BLaER1 treated with 17β-estradiol and CSF1 and Interleukin-3, amounts not matched to agents 10 nM and 100 nM (cell line): Measurements from ENCODE around the gene SLC20A1.
A peak's percentile ranks its signal among the peaks of the same experiment; 100 is the strongest.
"Not testable (repeated sequence)": the region's sequence is repeated elsewhere in the genome, so short reads cannot be mapped to it uniquely, and the experiment has no call there.

Source experiments
- H3K27ac ChIP-seq, 11 experiments: shearing (Covaris generic); formaldehyde crosslinking; 2 replicates each; pipeline ENCODE4 v1.8.1; 2022
- H3K27me3 ChIP-seq, 11 experiments: shearing (Covaris generic); formaldehyde crosslinking; 2 replicates each; pipeline ENCODE4 v1.8.1; 2022
- H3K36me3 ChIP-seq, 11 experiments: shearing (Covaris generic); formaldehyde crosslinking; 2 replicates each; pipeline ENCODE4 v1.8.1; 2022
- H3K4me1 ChIP-seq, 10 experiments: shearing (Covaris generic); formaldehyde crosslinking; 2 replicates each; pipeline ENCODE4 v1.8.1; 2022
- H3K4me2 ChIP-seq, 11 experiments: shearing (Covaris generic); formaldehyde crosslinking; 2 replicates each; pipeline ENCODE4 v1.8.1; 2022
- H3K4me3 ChIP-seq, 10 experiments: shearing (Covaris generic); formaldehyde crosslinking; 2 replicates each; pipeline ENCODE4 v1.8.1; 2022
- H3K9ac ChIP-seq, 11 experiments: shearing (Covaris generic); formaldehyde crosslinking; 2 replicates each; pipeline ENCODE4 v1.8.1; 2022
- H3K9me3 ChIP-seq, 11 experiments: shearing (Covaris generic); formaldehyde crosslinking; replicated peaks in 1 of 11; 2 replicates each; pipeline ENCODE4 v1.8.1; 2022
- H4K20me1 ChIP-seq, 11 experiments: shearing (Covaris generic); formaldehyde crosslinking; 2 replicates each; pipeline ENCODE4 v1.8.1; 2022
- Cebpa-rat ChIP-seq, 11 experiments: shearing (Covaris generic); IDR thresholded peaks; 2 replicates each; pipeline ENCODE4 v1.8.1; 2022

SLC20A1 gene

GRCh38 chr2:112607680-112608438, 37.9 kb upstream of the SLC20A1 start:
- Histone ChIP-seq H3K4me1 (no peaks in the 10 kb centered on the region), H3K4me3 (no peak overlapping the region), H3K4me2 (no peak overlapping the region), H3K9ac (no peak overlapping the region), H3K36me3 (no peaks in the 10 kb centered on the region), H3K9me3 (peaks cover 0 to 17% (median 6%) of the 10 kb centered on the region in 11 experiments; a peak in 9 of 22 replicates), H4K20me1 (no peaks in the 10 kb centered on the region), H3K27me3 (no peaks in the 10 kb centered on the region), H3K27ac (no peak overlapping the region)
- no peak for TF ChIP-seq Cebpa-rat (IDR thresholded peaks at IDR 0.05)

- H3K9ac ChIP-seq, H3K4me2 ChIP-seq, H3K4me3 ChIP-seq, H4K20me1 ChIP-seq, H3K27me3 ChIP-seq, H3K4me1 ChIP-seq, H3K36me3 ChIP-seq, H3K27ac ChIP-seq: not testable (repeated sequence)
- peaks cover 0 to 17% (median 6%) of the 10 kb centered on the region in 11 experiments; a peak in 9 of 22 replicates for H3K9me3 ChIP-seq
Measured at GRCh38 chr2:112609320-112609719, 36.4 kb upstream of the SLC20A1 start.

GRCh38 chr2:112612283-112612682, 33.5 kb upstream of the SLC20A1 start:
- not testable (repeated sequence) for H3K4me3 ChIP-seq, H3K27ac ChIP-seq, H3K4me1 ChIP-seq, H3K4me2 ChIP-seq, H4K20me1 ChIP-seq, H3K36me3 ChIP-seq, H3K9ac ChIP-seq, H3K27me3 ChIP-seq
- peaks cover 0 to 17% (median 6%) of the 10 kb centered on the region in 11 experiments; a peak in 9 of 22 replicates for H3K9me3 ChIP-seq

GRCh38 chr2:112614201-112614840, 31.4 kb upstream of the SLC20A1 start:
- Histone ChIP-seq H3K4me2 (no peak overlapping the region), H3K27ac (no peak overlapping the region), H3K4me3 (no peak overlapping the region), H3K4me1 (peaks cover 0 to 25% (median 4%) of the 10 kb centered on the region in 10 experiments; a peak in 8 of 20 replicates), H4K20me1 (no peaks in the 10 kb centered on the region), H3K36me3 (no peaks in the 10 kb centered on the region), H3K9ac (no peak overlapping the region), H3K9me3 (peaks cover 0 to 17% (median 6%) of the 10 kb centered on the region in 11 experiments; a peak in 8 of 22 replicates), H3K27me3 (no peaks in the 10 kb centered on the region)
- TF ChIP-seq Cebpa-rat (IDR thresholded peaks at IDR 0.05): no peak

- no peaks in the 10 kb centered on the region for H4K20me1 ChIP-seq
- H3K4me1 ChIP-seq: peaks cover 0 to 25% (median 4%) of the 10 kb centered on the region in 10 experiments; a peak in 8 of 20 replicates
- H3K4me2 ChIP-seq: no peak overlapping the region
- no peak overlapping the region for H3K4me3 ChIP-seq
- H3K9me3 ChIP-seq: peaks cover 0 to 9% (median 4%) of the 10 kb centered on the region in 11 experiments; a peak in 6 of 22 replicates
- H3K27ac ChIP-seq: no peak overlapping the region
- no peaks in the 10 kb centered on the region for H3K36me3 ChIP-seq
- TF ChIP-seq Cebpa-rat (IDR thresholded peaks at IDR 0.05): no peak
- no peak overlapping the region for H3K9ac ChIP-seq
- no peaks in the 10 kb centered on the region for H3K27me3 ChIP-seq
Measured at GRCh38 chr2:112615051-112615450, 30.7 kb upstream of the SLC20A1 start.

- not testable (repeated sequence) for H3K9me3 ChIP-seq, H3K27me3 ChIP-seq, H3K9ac ChIP-seq, H3K4me2 ChIP-seq, H3K27ac ChIP-seq, H4K20me1 ChIP-seq, H3K4me3 ChIP-seq, H3K36me3 ChIP-seq
- peaks cover 0 to 25% (median 4%) of the 10 kb centered on the region in 10 experiments; a peak in 8 of 20 replicates for H3K4me1 ChIP-seq
Measured at GRCh38 chr2:112615798-112616197, 29.9 kb upstream of the SLC20A1 start.

GRCh38 chr2:112618383-112618782, 27.4 kb upstream of the SLC20A1 start:
- Histone ChIP-seq H3K4me1 (peaks cover 0 to 40% (median 4%) of the 10 kb centered on the region in 10 experiments; a peak in 9 of 20 replicates), H3K9me3 (no peaks in the 10 kb centered on the region), H4K20me1 (no peaks in the 10 kb centered on the region), H3K9ac (no peak overlapping the region), H3K4me3 (no peak overlapping the region), H3K27ac (no peak overlapping the region), H3K4me2 (0 out of 22 replicates have a peak overlapping the region, but pooled peaks of 3 of the 11 experiments have one; percentile 9 to 24 (median 24)), H3K27me3 (no peaks in the 10 kb centered on the region), H3K36me3 (no peaks in the 10 kb centered on the region)
- no peak for TF ChIP-seq Cebpa-rat (IDR thresholded peaks at IDR 0.05)

- no peak for TF ChIP-seq Cebpa-rat (IDR thresholded peaks at IDR 0.05)
- no peak overlapping the region for H3K4me3 ChIP-seq
- H3K4me1 ChIP-seq: peaks cover 15 to 70% (median 36%) of the 10 kb centered on the region in 10 experiments
- H3K9me3 ChIP-seq: no peaks in the 10 kb centered on the region
- no peak overlapping the region for H3K27ac ChIP-seq
- peak overlapping the region in 2 of 11 experiments; percentile 25 to 44; a peak in 3 of 22 replicates for H3K4me2 ChIP-seq
- H3K9ac ChIP-seq: no peak overlapping the region
- no peaks in the 10 kb centered on the region for H3K27me3 ChIP-seq
- H4K20me1 ChIP-seq: no peaks in the 10 kb centered on the region
- H3K36me3 ChIP-seq: no peaks in the 10 kb centered on the region
Measured at GRCh38 chr2:112621790-112622527, 23.8 kb upstream of the SLC20A1 start.

GRCh38 chr2:112622528-112622849, 23.2 kb upstream of the SLC20A1 start:
- no peaks in the 10 kb centered on the region for H3K36me3 ChIP-seq
- peak overlapping the region in 2 of 11 experiments; percentile 25 to 44; a peak in 3 of 22 replicates for H3K4me2 ChIP-seq
- H3K9me3 ChIP-seq: no peaks in the 10 kb centered on the region
- no peak overlapping the region for H3K27ac ChIP-seq
- H3K4me3 ChIP-seq: no peak overlapping the region
- H4K20me1 ChIP-seq: no peaks in the 10 kb centered on the region
- no peak overlapping the region for H3K9ac ChIP-seq
- peaks cover 20 to 70% (median 39%) of the 10 kb centered on the region in 10 experiments for H3K4me1 ChIP-seq
- no peaks in the 10 kb centered on the region for H3K27me3 ChIP-seq
- no peak for TF ChIP-seq Cebpa-rat (IDR thresholded peaks at IDR 0.05)
